Measurements from ENCODE around the gene VAT1L.

The VAT1L gene

DNA sequence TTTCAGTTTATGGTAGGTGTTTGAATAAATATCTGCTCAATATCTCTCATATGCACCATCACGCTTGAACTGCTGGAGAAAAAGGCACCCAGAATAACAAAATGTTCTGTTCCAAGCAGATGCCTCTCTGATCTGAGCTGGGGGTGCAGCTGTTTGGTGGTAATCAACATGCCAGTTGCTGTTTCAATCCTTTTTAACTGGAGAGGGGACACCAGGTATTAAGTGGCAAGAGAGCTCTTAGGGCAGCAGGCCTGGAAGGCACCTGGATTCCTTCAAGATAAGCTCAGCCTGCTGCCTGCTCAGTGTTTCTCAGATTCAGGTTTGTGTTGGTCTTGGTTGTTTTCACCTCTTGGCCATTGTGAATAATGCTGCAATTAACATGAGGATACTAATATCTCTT, 27.2 kb upstream of the VAT1L start:
- H2AFZ ChIP-seq (ENCODE audit: low read length): no peak overlapping the region
- no peaks in the 10 kb centered on the region for H3K4me1 ChIP-seq (ENCODE audit: insufficient read depth, low read length, severe bottlenecking)
- no peak overlapping the region for H3K27ac ChIP-seq (ENCODE audit: low read depth, low read length, poor library complexity, severe bottlenecking)
- no peak overlapping the region for H3K9ac ChIP-seq (ENCODE audit: low read length)
- no peak overlapping the region for H3K4me3 ChIP-seq (ENCODE audit: low read depth, low read length, poor library complexity, severe bottlenecking)
- H3K27me3 ChIP-seq (ENCODE audit: insufficient read depth, low read length): no peaks in the 10 kb centered on the region
- no peaks in the 10 kb centered on the region for H3F3A ChIP-seq (ENCODE audit: insufficient read depth, low read length)
- no peak overlapping the region for H3K4me2 ChIP-seq (ENCODE audit: low read length)
- no peaks in the 10 kb centered on the region for H3K79me2 ChIP-seq (ENCODE audit: insufficient read depth, low read length)
- no peaks in the 10 kb centered on the region for H3K9me3 ChIP-seq (ENCODE audit: low read length)
- no peaks in the 10 kb centered on the region for H4K20me1 ChIP-seq (ENCODE audit: insufficient read depth, low read length)
- TF ChIP-seq, protein P1, sequence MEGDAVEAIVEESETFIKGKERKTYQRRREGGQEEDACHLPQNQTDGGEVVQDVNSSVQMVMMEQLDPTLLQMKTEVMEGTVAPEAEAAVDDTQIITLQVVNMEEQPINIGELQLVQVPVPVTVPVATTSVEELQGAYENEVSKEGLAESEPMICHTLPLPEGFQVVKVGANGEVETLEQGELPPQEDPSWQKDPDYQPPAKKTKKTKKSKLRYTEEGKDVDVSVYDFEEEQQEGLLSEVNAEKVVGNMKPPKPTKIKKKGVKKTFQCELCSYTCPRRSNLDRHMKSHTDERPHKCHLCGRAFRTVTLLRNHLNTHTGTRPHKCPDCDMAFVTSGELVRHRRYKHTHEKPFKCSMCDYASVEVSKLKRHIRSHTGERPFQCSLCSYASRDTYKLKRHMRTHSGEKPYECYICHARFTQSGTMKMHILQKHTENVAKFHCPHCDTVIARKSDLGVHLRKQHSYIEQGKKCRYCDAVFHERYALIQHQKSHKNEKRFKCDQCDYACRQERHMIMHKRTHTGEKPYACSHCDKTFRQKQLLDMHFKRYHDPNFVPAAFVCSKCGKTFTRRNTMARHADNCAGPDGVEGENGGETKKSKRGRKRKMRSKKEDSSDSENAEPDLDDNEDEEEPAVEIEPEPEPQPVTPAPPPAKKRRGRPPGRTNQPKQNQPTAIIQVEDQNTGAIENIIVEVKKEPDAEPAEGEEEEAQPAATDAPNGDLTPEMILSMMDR (IDR thresholded peaks at IDR 0.05; ENCODE audit: low read length): no peak
- no peak for TF ChIP-seq EZH2 (IDR thresholded peaks at IDR 0.05; ENCODE audit: borderline replicate concordance, low read length)
- no peaks in the 10 kb centered on the region for H3K36me3 ChIP-seq (ENCODE audit: insufficient read depth, low read length)
- H3K9me2 ChIP-seq (ENCODE audit: low read depth, low read length): no peaks in the 10 kb centered on the region

DNA sequence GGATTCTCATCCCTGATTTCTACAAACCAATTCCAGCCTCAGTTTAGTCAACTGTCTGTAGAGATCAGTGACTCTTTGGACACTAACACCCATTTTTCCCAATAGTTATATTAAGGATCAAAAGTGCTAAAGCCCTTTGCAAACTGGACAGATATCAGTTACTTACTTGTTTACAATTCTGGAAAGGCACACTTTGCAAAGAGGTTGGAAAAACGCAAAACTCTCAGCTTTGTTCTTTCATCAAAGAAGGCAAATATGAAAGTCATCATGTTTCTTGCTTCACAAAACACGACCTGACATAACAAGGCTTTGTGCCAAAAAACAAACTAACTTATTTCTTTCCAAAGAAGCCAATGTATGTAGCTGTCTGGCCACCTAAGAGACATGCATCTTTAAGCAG, 26.1 kb upstream of the VAT1L start:
- no peaks in the 10 kb centered on the region for H3K9me3 ChIP-seq (ENCODE audit: low read length)
- no peaks in the 10 kb centered on the region for H4K20me1 ChIP-seq (ENCODE audit: insufficient read depth, low read length)
- no peaks in the 10 kb centered on the region for H3K4me1 ChIP-seq (ENCODE audit: insufficient read depth, low read length, severe bottlenecking)
- H3F3A ChIP-seq (ENCODE audit: insufficient read depth, low read length): no peaks in the 10 kb centered on the region
- H3K79me2 ChIP-seq (ENCODE audit: insufficient read depth, low read length): no peaks in the 10 kb centered on the region
- no peak overlapping the region for H3K27ac ChIP-seq (ENCODE audit: low read depth, low read length, poor library complexity, severe bottlenecking)
- TF ChIP-seq, protein P1 (IDR thresholded peaks at IDR 0.05; ENCODE audit: low read length): no peak
- TF ChIP-seq EZH2 (IDR thresholded peaks at IDR 0.05; ENCODE audit: borderline replicate concordance, low read length): no peak
- H2AFZ ChIP-seq (ENCODE audit: low read length): no peak overlapping the region
- no peaks in the 10 kb centered on the region for H3K9me2 ChIP-seq (ENCODE audit: low read depth, low read length)
- no peaks in the 10 kb centered on the region for H3K27me3 ChIP-seq (ENCODE audit: insufficient read depth, low read length)
- no peak overlapping the region for H3K9ac ChIP-seq (ENCODE audit: low read length)
- no peak overlapping the region for H3K4me2 ChIP-seq (ENCODE audit: low read length)
- no peaks in the 10 kb centered on the region for H3K36me3 ChIP-seq (ENCODE audit: insufficient read depth, low read length)
- H3K4me3 ChIP-seq (ENCODE audit: low read depth, low read length, poor library complexity, severe bottlenecking): no peak overlapping the region

DNA sequence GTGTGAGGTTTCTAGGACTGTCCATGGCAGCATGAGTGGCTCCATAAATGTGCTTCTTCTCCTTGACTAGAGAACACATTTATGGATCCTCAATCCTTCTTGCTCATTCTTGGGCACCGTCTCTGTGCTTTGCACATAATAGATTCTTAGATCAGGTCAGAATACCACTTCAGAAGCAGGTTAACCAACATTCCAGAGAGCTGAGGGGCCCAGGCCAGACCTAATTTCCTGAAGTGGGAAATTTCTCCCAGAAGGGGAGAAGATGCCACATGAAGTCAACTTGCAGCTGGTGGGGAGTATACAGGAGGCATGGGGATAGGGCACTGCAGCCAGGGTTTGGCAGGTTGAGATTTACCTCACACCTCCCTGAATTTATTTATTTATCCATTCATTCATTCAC, 24.4 kb upstream of the VAT1L start:
- Histone ChIP-seq H3K9me3 (ENCODE audit: low read length) (no peaks in the 10 kb centered on the region), H3K79me2 (ENCODE audit: insufficient read depth, low read length) (no peaks in the 10 kb centered on the region), H3K4me3 (ENCODE audit: low read depth, low read length, poor library complexity, severe bottlenecking) (no peak overlapping the region), H3F3A (ENCODE audit: insufficient read depth, low read length) (no peaks in the 10 kb centered on the region), H4K20me1 (ENCODE audit: insufficient read depth, low read length) (no peaks in the 10 kb centered on the region), H2AFZ (ENCODE audit: low read length) (no peak overlapping the region), H3K4me1 (ENCODE audit: insufficient read depth, low read length, severe bottlenecking) (no peaks in the 10 kb centered on the region), H3K36me3 (ENCODE audit: insufficient read depth, low read length) (no peaks in the 10 kb centered on the region), H3K9ac (ENCODE audit: low read length) (no peak overlapping the region), H3K27ac (ENCODE audit: low read depth, low read length, poor library complexity, severe bottlenecking) (no peak overlapping the region), H3K9me2 (ENCODE audit: low read depth, low read length) (no peaks in the 10 kb centered on the region), H3K4me2 (ENCODE audit: low read length) (no peak overlapping the region), H3K27me3 (ENCODE audit: insufficient read depth, low read length) (no peaks in the 10 kb centered on the region)
- TF ChIP-seq EZH2 (IDR thresholded peaks at IDR 0.05; ENCODE audit: borderline replicate concordance, low read length): no peak
- TF ChIP-seq, protein P1 (IDR thresholded peaks at IDR 0.05; ENCODE audit: low read length): no peak

Data from OCI-LY1 (cell line).